DOHH2 (cell line): ENCODE data around the gene DSCAM.

Source experiments
- EZH2phosphoT487 ChIP-seq: fragments of 200-600 bp; sonication (generic); IDR thresholded peaks from 2 replicates; pipeline ENCODE4 v1.6.1; 2017; ENCODE audit warnings: borderline replicate concordance, mild to moderate bottlenecking, antibody characterized with exemption, low read length, moderate library complexity, mixed read lengths
- TF ChIP-seq, protein P1 (sequence below): fragments of 200-600 bp; sonication (generic); IDR thresholded peaks from one replicate; pipeline ENCODE4 v1.5.1; 2014; ENCODE audit warnings: antibody characterized with exemption, mild to moderate bottlenecking, low read depth, low read length; ENCODE audit not compliant: poor library complexity, severe bottlenecking

- TF ChIP-seq, protein P1, sequence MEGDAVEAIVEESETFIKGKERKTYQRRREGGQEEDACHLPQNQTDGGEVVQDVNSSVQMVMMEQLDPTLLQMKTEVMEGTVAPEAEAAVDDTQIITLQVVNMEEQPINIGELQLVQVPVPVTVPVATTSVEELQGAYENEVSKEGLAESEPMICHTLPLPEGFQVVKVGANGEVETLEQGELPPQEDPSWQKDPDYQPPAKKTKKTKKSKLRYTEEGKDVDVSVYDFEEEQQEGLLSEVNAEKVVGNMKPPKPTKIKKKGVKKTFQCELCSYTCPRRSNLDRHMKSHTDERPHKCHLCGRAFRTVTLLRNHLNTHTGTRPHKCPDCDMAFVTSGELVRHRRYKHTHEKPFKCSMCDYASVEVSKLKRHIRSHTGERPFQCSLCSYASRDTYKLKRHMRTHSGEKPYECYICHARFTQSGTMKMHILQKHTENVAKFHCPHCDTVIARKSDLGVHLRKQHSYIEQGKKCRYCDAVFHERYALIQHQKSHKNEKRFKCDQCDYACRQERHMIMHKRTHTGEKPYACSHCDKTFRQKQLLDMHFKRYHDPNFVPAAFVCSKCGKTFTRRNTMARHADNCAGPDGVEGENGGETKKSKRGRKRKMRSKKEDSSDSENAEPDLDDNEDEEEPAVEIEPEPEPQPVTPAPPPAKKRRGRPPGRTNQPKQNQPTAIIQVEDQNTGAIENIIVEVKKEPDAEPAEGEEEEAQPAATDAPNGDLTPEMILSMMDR, result no peak
- TF ChIP-seq EZH2phosphoT487, result no peak
These were observed 385.9 kb downstream of the DSCAM start for GRCh38 chr21:40461008-40461407.
